Jurkat, Clone E6-1 (cell line): Measurements from ENCODE around the gene CTNND2.

Experiments
- DNase-seq: peaks from one replicate; pipeline ENCODE4 v3.0.0-alpha.2; 2011; ENCODE audit warnings: low read depth, low spot score
- H3K4me3 ChIP-seq: 2 replicates; pipeline ENCODE4 v1.5.1; 2011; ENCODE audit warnings: mild to moderate bottlenecking, low read length, control low read depth, moderate library complexity

CTNND2 gene

DNA sequence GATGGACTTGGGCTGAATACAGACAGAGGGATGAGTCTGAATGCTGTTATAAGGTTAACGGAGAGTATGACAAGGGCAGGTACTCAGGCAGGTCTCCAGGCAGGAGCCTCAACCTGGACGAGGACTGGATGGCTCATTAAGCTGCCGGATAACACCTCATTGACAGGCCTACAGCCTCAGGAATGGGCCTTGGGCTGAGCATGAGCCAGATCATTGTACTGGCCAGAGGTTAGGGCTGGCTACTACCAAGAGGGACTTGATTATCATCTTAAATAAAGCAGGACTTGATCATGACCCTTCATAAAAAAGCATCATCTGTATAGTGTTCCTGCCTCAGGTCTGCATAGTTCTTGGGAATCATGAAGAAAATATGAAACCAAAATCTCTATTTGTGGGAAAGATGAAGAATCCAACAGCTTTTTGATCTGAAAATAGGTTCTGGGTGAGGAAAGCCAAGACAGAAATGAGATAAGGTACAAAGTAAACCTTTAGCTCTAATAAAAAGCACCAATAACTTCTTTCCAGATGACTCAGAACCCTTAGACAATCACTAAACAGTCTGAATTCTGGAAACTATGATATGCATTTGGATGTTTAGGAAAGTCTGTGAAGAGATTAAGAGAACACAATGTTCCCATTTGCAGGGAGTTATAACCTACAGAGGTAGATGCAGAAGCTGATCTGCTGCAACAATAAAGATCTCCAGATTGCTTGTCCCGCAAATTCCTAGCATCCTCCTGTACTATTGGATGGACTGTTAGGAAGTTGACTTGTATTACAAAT lies 343.1 kb downstream of the CTNND2 start:
- no peak for DNase-seq
- no peak overlapping the region for H3K4me3 ChIP-seq

DNA sequence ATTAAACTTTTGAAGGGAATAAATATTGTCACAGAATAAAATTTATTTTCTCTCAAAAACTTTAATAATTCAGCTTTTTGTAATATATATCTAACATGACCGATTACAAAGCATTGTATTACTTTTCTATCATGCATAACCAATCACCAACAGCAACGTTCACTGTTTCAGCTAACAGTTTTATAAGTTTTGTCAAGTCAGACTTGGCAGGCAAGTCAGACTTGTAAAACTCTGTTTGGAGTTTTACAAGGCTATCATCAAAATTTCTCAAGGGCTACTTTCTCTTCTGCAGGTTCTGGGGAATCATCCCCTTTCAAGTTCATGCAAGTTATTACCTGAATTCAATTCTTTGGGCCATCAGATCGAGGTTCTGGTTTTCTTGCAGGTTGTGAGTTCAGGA lies 347.2 kb downstream of the CTNND2 start:
- DNase-seq, result no peak

DNA sequence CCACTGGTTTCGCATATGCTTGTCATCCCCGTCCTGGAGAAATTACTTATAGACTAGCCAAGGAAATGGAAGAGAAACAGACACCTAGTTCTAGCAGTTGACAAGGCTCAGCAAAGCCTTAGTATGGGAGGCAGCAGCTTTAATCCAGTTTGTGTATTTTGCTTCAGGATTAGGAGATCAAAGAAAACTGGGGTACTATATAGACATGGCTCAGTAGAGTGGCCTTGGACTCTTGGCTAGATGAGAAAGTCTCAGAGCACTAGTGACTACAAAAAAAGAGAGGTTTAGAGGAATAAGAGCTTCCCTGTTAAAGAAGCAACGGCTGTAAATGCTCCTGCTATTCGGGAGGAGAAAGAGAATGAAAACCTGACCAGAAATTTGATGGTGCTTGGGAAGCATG lies 349.1 kb downstream of the CTNND2 start:
- H3K4me3 ChIP-seq, result no peak overlapping the region
- DNase-seq, result no peak

More for the DNA sequence above, 347.2 kb downstream of the CTNND2 start:
- H3K4me3 ChIP-seq, result no peak overlapping the region

DNA sequence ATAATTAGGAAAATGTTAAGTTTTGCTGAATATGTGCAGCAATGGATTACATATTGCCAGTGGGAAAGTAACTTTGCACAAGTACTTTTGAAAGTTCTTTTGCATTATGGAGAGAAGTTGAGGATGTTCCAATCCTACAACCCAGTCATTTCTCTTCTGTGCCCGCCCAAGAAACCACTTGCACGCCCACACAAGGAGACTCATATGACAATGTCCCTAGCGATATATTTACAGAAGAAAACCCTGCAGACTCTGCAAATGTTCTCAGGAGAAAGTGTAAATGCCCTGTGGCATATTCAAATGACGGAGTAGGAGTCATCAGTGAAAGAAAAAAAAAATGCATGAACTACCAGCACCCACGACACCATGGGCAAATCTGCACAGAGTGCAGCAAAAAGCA lies 356.5 kb downstream of the CTNND2 start:
- no peak for DNase-seq
- H3K4me3 ChIP-seq, result no peak overlapping the region

DNA sequence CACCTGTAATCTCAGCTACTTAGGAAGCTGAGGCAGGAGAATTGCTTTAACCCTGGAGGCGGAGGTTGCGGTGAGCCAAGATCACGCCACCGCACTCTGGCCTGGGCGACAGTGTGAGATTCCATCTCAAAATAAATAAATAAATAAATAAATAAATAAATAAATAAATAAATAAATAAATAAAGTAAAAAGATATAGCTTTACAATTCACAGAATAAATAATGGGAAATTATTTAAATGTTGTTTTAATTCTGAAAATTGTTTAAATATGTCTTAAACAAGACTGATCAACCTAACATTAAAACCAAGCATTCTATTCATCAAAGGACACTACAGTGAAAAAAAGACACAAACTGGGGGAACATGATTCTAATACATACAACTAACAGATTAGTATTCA lies 357.1 kb downstream of the CTNND2 start:
- no peak overlapping the region for H3K4me3 ChIP-seq
- no peak for DNase-seq

DNA sequence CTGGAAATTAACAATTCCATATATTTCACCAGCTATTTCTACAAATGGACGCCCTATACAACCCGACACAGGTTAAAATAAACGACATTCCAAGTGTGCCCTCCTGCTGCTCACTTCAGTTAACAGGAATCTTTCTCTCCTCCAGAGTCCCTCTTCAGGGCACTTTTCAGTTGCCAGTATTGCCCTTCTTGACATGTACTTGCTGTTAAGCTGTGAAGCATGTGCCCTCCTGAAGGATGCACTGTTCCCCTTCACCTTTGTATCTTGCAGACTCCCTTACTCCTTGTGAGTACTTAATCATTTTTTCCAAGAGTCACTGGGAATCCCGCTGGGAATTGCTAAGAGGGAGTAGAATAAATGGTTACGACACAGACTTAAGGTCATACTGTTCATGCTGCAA lies 364.1 kb downstream of the CTNND2 start:
- DNase-seq, result no peak
- no peak overlapping the region for H3K4me3 ChIP-seq

DNA sequence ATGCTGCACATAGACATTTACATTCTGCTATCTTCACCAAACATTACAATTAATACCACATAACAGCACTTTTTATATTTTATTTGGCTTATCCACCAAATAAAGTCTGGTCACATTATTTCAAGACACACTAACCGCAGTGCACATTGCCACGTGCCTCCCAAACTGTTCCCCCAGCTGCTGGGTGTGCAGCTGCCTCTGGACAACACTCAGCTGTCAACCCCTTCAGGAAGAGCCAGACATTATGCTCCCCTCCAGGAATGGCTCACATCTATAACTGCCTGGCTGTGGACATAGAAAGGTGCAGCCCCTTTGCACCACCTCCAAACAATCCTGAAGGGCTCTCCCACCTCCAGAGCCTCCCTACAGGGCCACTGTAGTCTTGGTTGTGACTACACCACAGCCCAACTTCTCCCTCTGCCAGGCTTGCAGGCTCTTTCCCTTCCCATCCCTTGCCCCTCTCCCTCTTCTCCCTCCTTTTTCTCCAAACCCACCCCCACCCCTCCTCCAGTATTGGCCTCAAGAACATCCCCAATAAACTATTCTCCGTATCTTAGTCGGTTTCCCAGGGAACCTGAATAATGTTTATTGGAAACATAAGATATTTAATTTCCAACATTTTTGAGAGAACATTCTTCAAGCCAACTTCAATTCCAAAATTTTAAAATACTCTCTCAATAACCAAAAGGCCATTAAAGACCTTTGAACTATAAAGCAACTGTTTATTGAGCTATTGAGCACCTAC lies 372.3 kb downstream of the CTNND2 start:
- H3K4me3 ChIP-seq, result no peak overlapping the region
- DNase-seq, result no peak

DNA sequence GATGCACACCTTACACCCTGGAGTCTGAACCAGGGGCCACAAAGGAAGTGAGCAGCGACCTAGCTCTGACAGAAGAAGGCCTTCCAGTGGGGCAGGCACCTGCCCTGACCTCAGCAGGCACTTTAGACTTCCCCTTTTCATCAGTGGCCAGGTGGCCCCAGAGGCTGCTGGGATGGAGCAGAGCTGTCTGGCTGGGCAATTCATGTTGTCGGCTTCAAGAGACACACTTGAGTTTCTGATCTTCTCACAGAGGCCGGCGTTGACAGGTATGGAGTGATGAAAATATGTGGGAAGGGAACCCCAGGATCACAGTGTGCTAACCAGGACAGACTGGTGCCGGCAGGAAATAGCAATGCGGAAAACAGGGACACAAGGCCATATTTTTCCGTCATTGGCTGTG lies 375.5 kb downstream of the CTNND2 start:
- H3K4me3 ChIP-seq, result no peak overlapping the region
- DNase-seq, result no peak

DNA sequence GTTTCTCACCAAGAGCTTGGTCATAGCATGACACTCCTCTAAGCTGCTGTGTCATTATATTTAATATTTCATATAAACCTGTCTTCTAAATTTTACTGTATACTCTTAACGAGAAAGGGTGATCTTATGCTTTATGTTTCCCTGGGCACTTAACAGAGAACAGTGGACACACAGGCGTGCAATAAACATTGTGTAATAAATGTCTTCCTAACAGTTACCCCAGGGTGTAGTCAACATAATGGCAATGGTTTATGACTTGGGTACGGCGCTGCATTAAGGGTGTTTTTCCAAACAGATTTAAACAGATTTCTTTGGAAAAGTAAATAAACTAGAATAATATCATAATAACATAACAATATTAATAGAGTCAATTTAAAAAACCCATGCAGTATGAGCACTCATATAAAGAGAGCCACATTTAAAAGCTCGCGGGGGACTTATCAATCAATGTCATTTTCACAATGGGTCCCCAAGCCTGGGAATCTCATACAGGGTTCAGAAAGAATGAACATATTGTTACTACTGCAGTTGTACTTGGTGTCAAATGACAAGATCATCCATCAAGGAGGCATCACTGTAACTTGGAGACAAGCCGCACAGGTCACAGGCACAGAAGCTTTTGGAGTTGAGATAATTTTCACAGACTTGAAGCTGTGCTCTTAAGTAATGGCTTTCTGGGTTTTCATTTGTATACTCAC lies 376.4 kb downstream of the CTNND2 start:
- H3K4me3 ChIP-seq, result no peak overlapping the region
- DNase-seq, result no peak

DNA sequence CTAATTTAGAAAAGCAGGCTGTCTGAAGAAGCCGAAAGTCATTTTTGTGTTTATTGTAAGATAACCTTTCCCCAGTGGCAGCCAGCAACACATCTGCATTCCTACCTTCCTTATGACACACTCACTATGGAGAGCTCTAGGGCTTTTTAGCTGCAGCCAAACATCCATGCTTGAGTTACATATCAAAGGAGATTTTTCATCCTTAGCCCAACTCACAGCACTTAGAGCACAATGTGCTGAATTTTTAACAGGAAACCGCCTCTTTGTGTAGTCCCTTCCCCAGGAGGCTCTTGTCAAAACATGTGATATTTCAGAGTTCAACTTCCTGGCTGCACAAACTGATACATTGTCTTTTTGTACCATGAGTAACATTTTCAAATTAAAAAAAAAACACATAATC lies 379.2 kb downstream of the CTNND2 start:
- DNase-seq, result no peak
- H3K4me3 ChIP-seq, result no peak overlapping the region

DNA sequence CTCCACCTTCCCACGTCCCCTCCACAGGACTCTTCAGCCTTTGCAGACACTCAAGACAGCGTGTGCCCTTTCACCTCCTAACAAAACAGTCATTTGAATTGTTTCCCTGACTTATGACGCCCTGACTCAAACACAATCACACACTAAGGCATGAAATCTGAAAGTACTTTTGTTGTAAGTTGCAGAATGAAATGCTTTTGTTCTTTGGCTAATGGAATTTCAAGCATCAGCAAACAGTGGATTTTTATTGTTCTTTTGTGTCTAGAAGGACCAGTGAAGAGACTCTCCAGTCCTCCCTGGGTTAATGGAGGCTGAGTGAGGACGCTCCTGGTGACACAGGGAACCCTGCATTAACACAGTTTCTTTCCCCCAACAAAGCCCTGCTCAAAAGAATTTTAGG lies 380.1 kb downstream of the CTNND2 start:
- H3K4me3 ChIP-seq, result no peak overlapping the region
- no peak for DNase-seq

DNA sequence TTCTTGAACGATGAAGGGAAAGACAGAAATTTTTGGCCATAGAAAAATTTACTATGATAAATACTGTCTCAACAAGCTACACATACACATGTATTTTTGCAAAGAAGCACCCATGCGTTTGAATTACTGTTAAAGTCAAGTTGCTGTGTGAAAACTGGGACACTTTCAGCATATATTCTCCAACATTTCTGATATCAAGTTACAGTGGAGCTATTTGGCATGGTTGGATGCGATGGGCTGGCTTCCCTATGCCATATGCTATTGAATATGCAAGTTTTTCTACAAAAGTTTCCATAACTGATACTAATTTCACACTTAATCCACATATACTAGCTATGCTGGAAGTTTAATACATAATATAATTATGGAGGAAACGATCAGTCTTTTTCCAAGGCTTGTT lies 381.4 kb downstream of the CTNND2 start:
- H3K4me3 ChIP-seq, result no peak overlapping the region
- no peak for DNase-seq

DNA sequence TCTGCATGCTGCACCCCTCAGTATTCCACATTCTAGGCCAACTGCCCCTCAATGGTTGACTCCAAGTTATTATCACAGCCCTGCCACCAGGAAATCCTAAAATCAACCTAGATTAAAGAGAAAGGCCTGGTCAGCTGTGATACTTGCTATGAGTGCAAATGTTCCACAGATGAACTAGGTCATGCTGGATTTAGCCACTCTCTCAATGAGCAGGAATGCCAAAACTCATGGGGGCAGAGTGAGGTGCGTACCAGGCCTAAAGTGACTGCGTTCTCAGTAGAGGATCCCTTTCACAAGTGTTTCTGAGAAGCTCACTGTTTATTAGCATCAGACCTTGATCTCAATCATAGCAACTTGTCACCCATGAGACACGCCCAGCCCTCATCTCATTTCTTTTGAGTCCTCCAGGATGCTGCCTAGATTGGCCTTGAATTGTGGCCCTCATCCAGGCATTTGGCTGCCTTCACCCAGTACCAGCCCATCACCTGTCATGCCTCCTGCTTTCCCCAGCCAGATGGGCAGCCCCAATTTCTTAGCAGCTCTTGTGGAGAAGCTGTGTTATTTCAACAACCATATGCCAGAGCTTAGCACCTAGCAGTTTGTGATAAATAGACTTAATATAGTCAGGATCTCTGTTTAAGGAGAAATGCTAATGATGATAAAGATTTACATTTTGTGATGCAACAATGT lies 383.9 kb downstream of the CTNND2 start:
- H3K4me3 ChIP-seq, result no peak overlapping the region
- no peak for DNase-seq

DNA sequence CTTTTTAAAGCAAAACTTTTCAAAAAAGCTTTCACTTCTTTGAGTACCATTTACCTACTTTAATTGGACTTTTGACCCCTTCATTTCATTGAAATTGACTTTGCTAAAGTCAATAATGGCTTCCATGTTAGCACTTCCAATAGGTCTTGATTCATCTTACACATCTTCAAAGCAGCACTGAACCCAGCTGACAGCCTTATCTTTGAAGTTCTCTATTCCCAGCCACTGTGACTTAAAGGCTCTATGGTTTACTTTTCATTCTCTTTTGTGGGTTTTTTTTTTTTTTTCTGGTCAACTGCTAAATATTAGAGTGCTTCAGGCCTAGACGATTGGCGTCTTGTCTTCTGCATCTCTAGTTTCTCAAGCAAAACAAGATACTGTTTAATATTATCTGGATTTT lies 385.0 kb downstream of the CTNND2 start:
- no peak overlapping the region for H3K4me3 ChIP-seq
- no peak for DNase-seq

DNA sequence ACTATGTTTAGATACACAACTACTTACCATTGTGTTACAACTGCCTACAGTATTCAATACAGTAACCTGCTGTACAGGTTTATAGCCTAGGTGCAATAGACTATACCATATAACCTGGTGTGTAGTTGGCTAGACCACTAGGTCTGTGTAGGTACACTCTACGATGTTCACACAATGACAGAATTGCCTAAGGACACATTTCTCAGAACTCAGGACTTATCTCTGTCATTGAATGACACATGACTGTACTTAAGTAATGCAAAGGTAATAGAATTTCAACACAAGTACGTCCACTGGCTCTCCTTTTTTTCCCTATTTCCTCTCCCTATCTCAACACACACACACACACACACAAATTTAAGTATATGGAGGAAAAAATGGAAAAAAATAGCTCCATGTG lies 385.6 kb downstream of the CTNND2 start:
- DNase-seq, result no peak
- no peak overlapping the region for H3K4me3 ChIP-seq

DNA sequence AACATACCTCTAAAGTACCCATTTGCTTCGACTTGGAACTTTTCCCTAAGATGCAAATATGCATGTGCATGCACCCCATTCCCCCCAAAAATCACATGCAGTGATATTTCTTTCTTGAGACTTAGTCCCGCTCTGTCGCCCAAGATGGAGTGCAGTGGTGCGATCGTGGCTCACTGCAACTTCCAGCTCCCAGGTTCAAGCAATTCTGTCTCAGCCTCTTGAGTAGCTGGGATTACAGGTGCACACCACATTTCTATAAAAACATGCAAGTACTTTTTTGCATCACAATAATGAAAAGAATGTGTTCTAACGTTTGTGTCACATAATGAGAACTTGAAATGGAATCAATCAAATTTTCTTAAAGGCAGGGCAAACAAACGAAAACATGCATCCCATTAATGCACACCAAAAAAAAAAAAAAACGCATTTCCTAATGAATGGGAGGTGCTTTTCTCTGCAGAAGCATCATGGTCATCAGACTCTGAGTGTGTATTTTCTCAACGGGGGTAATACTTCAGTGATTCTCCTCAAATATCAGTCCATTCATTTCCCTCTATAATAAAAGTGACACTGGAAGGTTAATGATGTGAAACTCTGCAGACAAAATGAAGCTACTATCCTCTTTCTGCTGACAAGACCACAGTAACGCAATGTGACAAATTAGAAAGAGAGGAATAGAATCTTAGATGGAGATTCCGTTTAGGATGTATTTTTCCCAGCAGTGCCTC lies 389.4 kb downstream of the CTNND2 start:
- no peak overlapping the region for H3K4me3 ChIP-seq
- no peak for DNase-seq

DNA sequence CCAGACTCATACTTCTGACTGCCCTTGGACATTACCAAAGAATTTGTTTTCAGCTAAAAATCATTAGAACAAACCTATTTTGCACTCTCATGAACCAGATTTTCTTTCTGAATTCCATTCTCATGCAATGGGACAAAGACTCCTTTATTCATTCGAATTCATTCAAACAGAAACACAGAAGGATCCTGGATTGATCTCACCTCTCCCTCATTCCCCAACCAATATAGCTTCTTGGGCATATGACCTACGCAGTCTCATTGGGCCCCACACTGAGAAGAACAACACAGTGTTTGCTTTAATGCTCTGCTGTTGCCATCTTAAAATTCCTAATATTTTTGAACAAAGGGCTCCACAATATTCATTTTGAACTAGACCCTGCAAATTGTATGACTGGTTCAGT lies 392.4 kb downstream of the CTNND2 start:
- no peak for DNase-seq
- H3K4me3 ChIP-seq, result no peak overlapping the region

DNA sequence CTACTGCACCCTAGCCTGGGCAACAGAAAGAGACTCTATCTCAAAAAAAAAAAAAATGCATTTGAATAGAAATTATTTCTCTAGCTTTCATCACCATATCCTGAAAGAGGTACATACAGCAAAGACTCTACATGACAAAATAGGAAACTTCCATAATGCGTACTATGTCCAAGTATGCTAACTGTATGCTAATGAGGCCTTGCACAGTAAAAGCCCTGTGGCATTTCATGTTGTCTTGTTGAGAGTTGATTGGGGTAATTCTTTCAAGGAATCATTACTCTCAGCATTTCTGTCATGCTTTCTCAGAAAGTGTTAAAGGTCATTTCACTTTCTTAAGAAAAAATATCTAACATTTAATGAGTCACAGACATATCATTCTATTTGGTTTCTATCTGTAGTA lies 393.4 kb downstream of the CTNND2 start:
- H3K4me3 ChIP-seq, result no peak overlapping the region
- no peak for DNase-seq

DNA sequence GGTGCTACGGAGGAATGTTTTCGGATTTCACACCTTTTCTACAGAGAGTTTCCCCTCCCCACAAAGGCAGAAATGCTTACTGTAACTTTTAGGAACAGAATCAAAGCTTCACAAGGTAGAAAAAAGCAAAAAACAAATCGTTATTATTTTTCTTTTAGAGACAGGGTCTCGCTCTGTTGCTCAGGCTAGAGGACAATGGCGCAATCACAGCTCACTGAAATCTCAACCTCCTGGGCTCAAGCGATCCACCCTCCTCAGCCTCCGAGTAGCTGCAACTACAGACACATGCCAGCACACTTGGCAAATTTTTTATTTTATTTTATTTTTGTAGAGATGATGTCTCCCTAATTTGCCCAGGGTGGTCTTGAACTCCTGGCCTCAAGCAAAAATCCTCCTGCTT lies 394.5 kb downstream of the CTNND2 start:
- no peak overlapping the region for H3K4me3 ChIP-seq
- DNase-seq, result no peak
